ENCODE results near the gene GSTT2.
"Not testable (repeated sequence)": the region's sequence is repeated elsewhere in the genome, so short reads cannot be mapped to it uniquely, and the experiment has no call there.

GRCh38 chr22:23954193-23954990 lies 25.5 kb upstream of the GSTT2 start:
- not testable (repeated sequence) for TF ChIP-seq CTCF, POLR2A, POLR2AphosphoS5, EP300 (IDR thresholded peaks at IDR 0.05)
